K562 (cell line): ENCODE data around the gene KIF26B.

Experiments
- ATF3 ChIP-seq, 2 experiments: fragments of 450-650 bp in 1 of 2; sonication (generic) in 1 of 2; formaldehyde crosslinking in 1 of 2; IDR thresholded peaks in 1 of 2; conservative IDR thresholded peaks in 1 of 2; 2 replicates each; pipeline versions ENCODE4 v1.6.1 to v1.8.1; 2016 to 2023; ENCODE audit warnings: mild to moderate bottlenecking in 2 of 2, moderate library complexity in 2 of 2, inconsistent platforms in 1 of 2, missing genetic modification reagents in 1 of 2
- BCOR ChIP-seq: fragments of 450-650 bp; IDR thresholded peaks from 2 replicates; pipeline ENCODE4 v1.6.1; 2016
- CTCF ChIP-seq, 3 experiments: IDR thresholded peaks in 2 of 3; conservative IDR thresholded peaks in 1 of 3; 2 replicates each; pipeline ENCODE4 v1.5.1; 2011 to 2012; ENCODE audit warnings: low read length in 3 of 3, mild to moderate bottlenecking in 3 of 3, control low read depth in 2 of 3, improper control_type of control experiment in 1 of 3, inconsistent platforms in 1 of 3, low read depth in 1 of 3, mixed read lengths in 1 of 3, moderate library complexity in 1 of 3; ENCODE audit not compliant: insufficient read depth in 2 of 3
- EGR1 ChIP-seq: fragments of 450-650 bp; conservative IDR thresholded peaks from 2 replicates; pipeline ENCODE4 v1.6.1; 2017; ENCODE audit warnings: mild to moderate bottlenecking
- ESRRA ChIP-seq: fragments of 450-650 bp; IDR thresholded peaks from 2 replicates; pipeline ENCODE4 v1.6.1; 2014; ENCODE audit warnings: low read depth, mild to moderate bottlenecking, moderate library complexity, borderline replicate concordance
- FOS ChIP-seq: IDR thresholded peaks from 3 replicates; pipeline ENCODE4 v1.6.1; 2011; ENCODE audit not compliant: insufficient read length; ENCODE audit errors: extremely low read depth
- MAZ ChIP-seq, 2 experiments: fragments of 450-650 bp in 1 of 2; sonication (generic) in 1 of 2; formaldehyde crosslinking; IDR thresholded peaks in 1 of 2; conservative IDR thresholded peaks in 1 of 2; 2 replicates each; pipeline versions ENCODE4 v1.4.0 to v1.5.0; 2020; ENCODE audit warnings: mild to moderate bottlenecking in 1 of 2, missing genetic modification reagents in 1 of 2
- MXI1 ChIP-seq: IDR thresholded peaks from 2 replicates; pipeline ENCODE4 v1.6.1; 2011; ENCODE audit warnings: low read depth, mild to moderate bottlenecking, improper control_type of control experiment, low read length
- PHF20 ChIP-seq: fragments of 450-650 bp; IDR thresholded peaks from 2 replicates; pipeline ENCODE4 v1.6.1; 2018; ENCODE audit not compliant: partially characterized antibody
- POLR2A ChIP-seq: fragments of 450-650 bp; conservative IDR thresholded peaks from 2 replicates; pipeline ENCODE4 v1.6.1; 2016
- TCF7 ChIP-seq: sonication (generic); IDR thresholded peaks from 2 replicates; pipeline ENCODE4 v1.6.1; 2016; ENCODE audit warnings: antibody characterized with exemption, borderline replicate concordance
- THRA ChIP-seq: fragments of 450-650 bp; IDR thresholded peaks from 2 replicates; pipeline ENCODE4 v1.6.1; 2017; ENCODE audit warnings: mild to moderate bottlenecking, moderate library complexity
- ZBTB8A ChIP-seq: fragments of 450-650 bp; IDR thresholded peaks from 2 replicates; pipeline ENCODE4 v1.6.1; 2018; ENCODE audit warnings: mild to moderate bottlenecking, moderate library complexity; ENCODE audit not compliant: partially characterized antibody
- ZNF23 ChIP-seq: fragments of 250-450 bp; sonication (Bioruptor Pico); IDR thresholded peaks from 2 replicates; pipeline ENCODE4 v1.4.0; 2020; ENCODE audit warnings: mild to moderate bottlenecking

- no peak for TF ChIP-seq BCOR
- TF ChIP-seq TCF7, result no peak
- TF ChIP-seq MAZ (CRISPR knock-in tag; conservative IDR thresholded peaks at IDR 0.05 in 1 of 2, IDR thresholded peaks at IDR 0.05 in 1 of 2), result no peak
- TF ChIP-seq CTCF (IDR thresholded peaks at IDR 0.05 in 2 of 3, conservative IDR thresholded peaks at IDR 0.05 in 1 of 3; ENCODE audit: insufficient read depth in 2 of 3, low read depth in 1 of 3, low read length in 3 of 3), result no peak
- no peak for TF ChIP-seq POLR2A
- TF ChIP-seq PHF20, result no peak
- no peak for TF ChIP-seq MXI1
- no peak for TF ChIP-seq ZNF23 (CRISPR knock-in tag)
- no peak for TF ChIP-seq ZBTB8A
- no peak for TF ChIP-seq FOS
- no peak for TF ChIP-seq ESRRA
- TF ChIP-seq THRA, result no peak
- no peak for TF ChIP-seq EGR1
- no peak for TF ChIP-seq ATF3 (IDR thresholded peaks at IDR 0.05)
- no peak for TF ChIP-seq ATF3 (CRISPR knock-in tag; conservative IDR thresholded peaks at IDR 0.05)
Measured at GRCh38 chr1:245105815-245106410, 48.9 kb upstream of the KIF26B start.
